A549 treated with ZK216348 at 1 μM for 4 hours (cell line): ENCODE results near the gene TLE1. TPM values are rescaled to one million over a fixed set of nuclear protein-coding genes. Genes with fewer than 3 reads are reported as not detected.

ENCODE experiments used
- total RNA-seq: library from RNA; stranded (reverse); fragments of 200-300 nt; extraction: Qiagen RNA extraction; gene quantifications from 5 replicates; pipeline ENCODE4 v1.2.3, GENCODE V29; 2022; ENCODE audit warnings: low read depth

TLE1 gene
- total RNA-seq, result 79.7 to 94.0 TPM (median 81.8 TPM) in 5 replicates

DNA sequence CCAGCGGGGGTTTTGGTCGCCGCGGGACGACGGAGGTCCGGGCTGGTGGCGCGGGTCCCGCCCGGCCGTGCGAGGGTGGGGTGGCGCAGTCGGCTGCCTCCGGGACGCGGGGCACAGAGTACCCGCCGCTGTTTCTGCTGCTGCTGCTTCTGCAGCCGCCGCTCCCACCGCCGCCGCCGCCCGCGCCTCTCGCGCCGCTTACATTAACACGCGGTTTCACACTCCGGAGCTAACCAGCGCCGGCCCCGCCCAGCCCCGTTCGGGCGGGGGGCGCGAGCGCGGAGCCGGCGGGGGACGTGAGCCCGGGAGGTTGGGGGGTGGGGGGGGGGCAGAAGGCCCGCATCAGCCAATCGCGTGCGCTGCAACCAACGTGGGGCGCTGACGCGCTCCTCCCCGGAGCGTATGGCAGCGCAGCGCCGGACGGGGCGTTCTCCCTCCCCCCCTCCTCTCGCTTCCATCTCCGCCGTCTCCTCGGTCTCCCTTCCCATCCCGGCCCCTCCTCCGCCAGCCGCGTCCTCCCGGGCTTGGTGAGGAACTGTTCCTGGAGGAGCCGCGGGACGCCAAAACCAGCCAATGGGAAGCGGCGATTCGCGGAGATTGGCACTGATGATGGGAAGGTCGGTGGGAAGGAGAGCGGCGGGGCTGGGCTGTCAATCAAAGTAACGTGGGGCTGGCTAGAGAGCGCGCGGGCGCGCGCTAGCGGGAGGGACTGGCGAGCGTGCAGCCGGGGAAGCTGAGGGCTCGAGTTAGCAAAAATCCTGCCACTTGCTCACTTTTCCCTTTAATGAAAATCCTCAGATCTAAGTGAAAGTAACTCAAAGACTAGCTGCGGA is at the start of gene TLE1:
TLE1 (minus strand) TSS at position 205 of the 833 bp plus-strand sequence. CDS start 1,307 bp downstream, outside the sequence.

Other genes with a start within 250 kb of the TLE1 start
- gene SPATA31D4, start 238.9 kb upstream of the TLE1 start, total RNA-seq, result not detected in 5 replicates